GM12801 (cell line): Measurements from ENCODE around the gene PRDM16.

ENCODE experiments used
- TF ChIP-seq, protein P1 (sequence below): IDR thresholded peaks from one replicate; pipeline ENCODE4 v1.5.1; 2011; ENCODE audit warnings: control low read depth; ENCODE audit not compliant: insufficient read length; ENCODE audit errors: extremely low read depth

Gene PRDM16

DNA sequence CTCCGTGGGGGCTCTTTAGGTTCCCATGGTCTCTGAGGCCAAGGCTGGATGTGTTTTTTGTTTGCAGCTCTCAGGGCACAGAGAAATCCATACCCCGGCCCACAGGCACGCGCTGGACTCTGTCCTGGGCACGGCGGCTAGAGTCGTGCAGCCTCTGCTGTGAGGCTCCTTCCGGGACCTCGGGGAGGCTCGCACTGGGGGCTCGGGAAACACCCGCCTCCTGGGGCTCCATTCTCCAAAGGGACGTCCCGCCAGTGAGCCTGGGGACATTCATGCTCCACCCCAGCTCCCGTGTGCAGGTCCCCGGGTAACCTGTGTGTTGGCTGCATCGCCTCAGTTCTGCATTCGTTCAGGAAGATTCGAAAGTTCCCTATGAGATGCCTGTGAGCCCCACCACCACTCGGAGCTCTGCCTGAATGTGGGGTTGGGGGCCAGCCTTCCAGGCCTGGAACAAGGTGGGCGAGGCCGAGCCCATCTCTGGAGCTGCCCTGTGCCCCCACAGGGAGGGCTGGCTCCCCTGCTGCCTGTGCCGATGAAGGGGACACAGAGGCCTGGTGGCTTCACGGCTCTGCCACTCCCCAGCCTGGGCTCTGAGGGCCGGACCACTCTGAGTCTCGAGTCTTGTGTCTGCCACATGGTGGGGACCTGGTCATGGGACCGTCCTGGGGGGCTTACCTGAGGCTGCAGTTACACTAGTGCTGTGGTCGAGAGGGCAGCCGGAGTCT, 203.5 kb downstream of the PRDM16 start:
- TF ChIP-seq, protein P1, sequence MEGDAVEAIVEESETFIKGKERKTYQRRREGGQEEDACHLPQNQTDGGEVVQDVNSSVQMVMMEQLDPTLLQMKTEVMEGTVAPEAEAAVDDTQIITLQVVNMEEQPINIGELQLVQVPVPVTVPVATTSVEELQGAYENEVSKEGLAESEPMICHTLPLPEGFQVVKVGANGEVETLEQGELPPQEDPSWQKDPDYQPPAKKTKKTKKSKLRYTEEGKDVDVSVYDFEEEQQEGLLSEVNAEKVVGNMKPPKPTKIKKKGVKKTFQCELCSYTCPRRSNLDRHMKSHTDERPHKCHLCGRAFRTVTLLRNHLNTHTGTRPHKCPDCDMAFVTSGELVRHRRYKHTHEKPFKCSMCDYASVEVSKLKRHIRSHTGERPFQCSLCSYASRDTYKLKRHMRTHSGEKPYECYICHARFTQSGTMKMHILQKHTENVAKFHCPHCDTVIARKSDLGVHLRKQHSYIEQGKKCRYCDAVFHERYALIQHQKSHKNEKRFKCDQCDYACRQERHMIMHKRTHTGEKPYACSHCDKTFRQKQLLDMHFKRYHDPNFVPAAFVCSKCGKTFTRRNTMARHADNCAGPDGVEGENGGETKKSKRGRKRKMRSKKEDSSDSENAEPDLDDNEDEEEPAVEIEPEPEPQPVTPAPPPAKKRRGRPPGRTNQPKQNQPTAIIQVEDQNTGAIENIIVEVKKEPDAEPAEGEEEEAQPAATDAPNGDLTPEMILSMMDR = no peak

- TF ChIP-seq, protein P1 = no peak
Observed at GRCh38 chr1:3273447-3273846, 204.4 kb downstream of the PRDM16 start.

DNA sequence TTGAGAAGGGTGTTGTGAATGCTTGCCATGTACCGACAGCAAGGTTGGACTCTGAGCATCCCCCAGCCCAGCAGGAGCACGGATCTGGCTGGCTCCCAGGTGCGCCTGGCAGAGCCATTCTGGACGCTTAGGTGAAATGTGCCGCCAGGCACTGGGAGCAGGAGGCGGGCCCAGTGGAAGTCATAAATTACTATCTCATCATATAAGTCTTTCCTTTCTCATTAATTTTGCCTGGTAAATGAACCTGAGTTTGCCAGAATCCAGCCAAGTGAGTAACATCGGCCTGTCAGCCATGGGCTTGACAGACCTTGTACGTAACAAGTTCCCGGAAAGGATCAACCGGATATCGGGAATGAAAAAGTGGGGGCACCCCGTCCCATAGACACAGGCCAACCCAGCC, 206.0 kb downstream of the PRDM16 start:
- TF ChIP-seq, protein P1 = no peak

GRCh38 chr1:3275471-3276340, 206.7 kb downstream of the PRDM16 start:
- TF ChIP-seq, protein P1 = no peak

GRCh38 chr1:3276341-3276800, 207.4 kb downstream of the PRDM16 start:
- TF ChIP-seq, protein P1 = no peak

- TF ChIP-seq, protein P1 = no peak
Observed at GRCh38 chr1:3277011-3277471, 208.0 kb downstream of the PRDM16 start.

DNA sequence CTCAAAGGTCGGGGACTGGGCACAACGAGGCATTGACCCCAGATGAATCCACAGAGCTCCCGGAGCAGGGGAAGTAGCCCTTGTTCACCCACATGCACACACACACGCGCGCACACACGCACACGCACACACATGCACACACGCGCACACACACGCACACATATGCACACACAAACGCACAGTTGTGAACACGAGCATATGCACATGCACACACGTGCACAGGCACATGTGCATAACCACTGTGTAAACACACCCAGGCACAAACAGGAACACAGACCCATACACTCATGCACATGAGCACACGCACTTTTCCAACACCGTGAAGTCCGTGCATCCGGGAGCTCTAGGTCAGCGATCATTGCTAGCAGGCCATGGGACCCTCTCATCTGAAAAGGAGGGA, 208.6 kb downstream of the PRDM16 start:
- TF ChIP-seq, protein P1 = no peak
